GM19035 (cell line): ENCODE results near the gene EVI2B.
A peak's percentile ranks its signal among the peaks of the same experiment; 100 is the strongest.
"Not testable (repeated sequence)": the region's sequence is repeated elsewhere in the genome, so short reads cannot be mapped to it uniquely, and the experiment has no call there.

Experiments used
- ATAC-seq: cut with Tn5 transposase; IDR thresholded peaks from one replicate; pipeline ENCODE4 v1.9.1; 2021; ENCODE audit not compliant: unreplicated experiment

Gene EVI2B, protein sequence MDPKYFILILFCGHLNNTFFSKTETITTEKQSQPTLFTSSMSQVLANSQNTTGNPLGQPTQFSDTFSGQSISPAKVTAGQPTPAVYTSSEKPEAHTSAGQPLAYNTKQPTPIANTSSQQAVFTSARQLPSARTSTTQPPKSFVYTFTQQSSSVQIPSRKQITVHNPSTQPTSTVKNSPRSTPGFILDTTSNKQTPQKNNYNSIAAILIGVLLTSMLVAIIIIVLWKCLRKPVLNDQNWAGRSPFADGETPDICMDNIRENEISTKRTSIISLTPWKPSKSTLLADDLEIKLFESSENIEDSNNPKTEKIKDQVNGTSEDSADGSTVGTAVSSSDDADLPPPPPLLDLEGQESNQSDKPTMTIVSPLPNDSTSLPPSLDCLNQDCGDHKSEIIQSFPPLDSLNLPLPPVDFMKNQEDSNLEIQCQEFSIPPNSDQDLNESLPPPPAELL

DNA sequence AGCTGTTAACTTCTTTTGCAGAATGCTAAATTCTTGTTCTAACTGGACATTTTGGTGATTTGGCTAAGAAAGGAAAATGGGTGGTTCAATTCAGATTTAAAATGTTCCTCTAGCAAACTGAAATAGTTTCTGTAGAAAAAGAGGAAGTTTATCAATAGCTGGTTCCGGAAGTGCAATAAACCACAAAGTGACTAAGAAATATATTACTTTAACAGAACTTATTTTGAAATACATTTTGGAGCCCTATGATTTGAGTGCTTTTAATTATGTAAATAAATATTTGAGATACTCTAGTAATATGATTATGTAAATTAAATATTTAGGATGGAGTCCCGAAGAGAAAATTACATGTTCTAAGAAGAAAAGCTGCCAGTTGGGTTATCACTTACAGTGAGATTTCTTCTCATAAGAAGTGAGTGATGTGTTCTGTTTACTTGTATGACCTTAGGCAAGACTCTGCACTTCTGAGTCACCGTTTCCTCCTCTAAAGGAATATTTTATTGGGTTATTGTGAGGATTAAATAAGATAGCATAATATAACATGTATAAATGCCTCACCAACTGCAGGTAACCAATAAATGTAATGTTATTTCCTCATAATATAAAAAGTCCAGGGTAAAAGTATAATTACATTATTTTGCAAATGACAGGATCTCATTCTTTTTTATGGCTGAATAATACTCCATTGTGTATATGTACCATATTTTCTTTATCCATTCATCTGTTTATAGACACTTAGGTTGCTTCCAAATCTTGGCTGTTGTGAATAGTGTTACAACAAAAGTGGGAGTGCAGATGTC lies at the start of gene EVI2B:
Gene EVI2B (minus strand): TSS at position 73 of the 800 bp plus-strand sequence. CDS start 8,445 bp downstream, outside the sequence.
- peak; percentile 37 for ATAC-seq

DNA sequence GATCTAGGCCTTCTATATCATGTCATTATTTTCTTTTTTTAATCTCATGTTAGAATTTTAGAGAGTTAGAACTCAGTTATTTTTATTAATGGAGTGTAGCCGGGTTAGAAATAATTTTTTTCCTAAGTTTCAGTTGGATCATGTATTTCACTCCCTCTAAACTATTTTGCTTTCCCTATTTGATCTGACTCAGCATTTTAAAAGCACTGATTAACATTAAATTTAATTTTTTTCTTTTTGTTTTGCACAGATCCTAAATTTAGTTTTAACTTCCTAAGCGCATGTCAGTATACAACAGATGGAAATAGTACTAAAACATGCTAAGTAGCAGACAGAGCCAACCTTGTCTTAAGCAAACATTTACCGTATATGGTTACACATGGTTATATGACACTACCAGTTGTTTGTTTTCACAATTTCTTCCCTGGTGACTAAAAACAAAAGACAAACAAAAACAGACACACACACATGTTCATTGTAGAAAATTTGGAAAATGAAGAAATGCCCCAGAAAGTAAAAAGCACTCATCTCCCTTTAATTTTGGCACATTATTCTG lies 44.1 kb upstream of the EVI2B start:
- ATAC-seq, result no peak

DNA sequence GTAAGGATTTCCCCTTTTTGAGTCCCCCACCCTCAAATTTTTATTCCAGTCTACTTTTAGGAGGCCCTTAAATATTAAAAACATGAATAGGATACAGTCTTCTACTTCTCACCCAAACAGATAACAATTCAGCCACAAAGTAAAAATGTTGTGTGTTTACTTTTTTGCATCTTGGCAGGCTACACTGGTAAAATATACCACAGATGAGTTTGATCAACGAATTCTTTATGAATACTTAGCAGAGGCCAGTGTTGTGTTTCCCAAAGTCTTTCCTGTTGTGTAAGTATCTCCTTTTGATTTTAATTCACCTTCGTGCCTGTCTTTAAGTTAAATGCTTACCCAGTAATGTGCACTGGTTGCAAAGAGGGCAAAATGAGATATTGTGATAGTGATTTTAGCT lies 43.2 kb upstream of the EVI2B start:
- no peak for ATAC-seq

DNA sequence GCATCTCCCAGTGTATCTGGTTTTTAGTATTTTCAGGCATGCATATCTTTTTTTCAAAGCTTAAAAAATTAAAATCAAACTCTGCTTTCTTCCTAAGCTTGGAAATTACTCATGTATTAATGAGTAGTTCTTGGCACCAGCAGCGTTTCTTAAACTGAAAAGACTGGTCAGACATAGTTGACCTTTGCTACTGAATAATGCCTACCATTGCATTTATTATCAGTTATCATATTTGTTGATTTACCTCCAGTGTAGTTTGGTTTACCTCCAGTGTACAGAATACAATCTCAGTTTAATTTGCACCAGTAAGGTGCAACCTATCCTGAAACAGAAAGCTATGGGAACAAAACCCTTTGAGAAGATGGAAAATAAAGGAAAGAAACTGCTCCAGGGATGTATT lies 42.1 kb upstream of the EVI2B start:
- no peak for ATAC-seq

DNA sequence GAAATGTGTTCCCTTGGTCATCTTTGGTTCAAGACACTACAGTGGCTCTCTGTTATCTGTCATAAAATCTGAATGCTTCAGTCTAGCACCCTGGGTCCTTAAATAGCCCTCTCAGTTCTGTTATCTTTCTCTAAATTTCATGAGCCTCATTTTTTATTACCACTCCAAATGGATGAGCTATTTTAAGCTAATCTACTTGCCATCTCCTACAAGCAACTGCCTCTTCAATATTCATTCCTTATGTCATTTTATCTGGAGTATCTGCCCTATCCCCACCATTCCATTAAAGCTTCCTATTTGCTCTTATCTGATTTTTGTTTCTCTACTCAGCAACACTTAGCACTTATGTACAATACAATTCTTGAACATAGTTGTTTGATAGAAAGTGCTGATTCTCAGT lies 35.6 kb upstream of the EVI2B start:
- no peak for ATAC-seq

DNA sequence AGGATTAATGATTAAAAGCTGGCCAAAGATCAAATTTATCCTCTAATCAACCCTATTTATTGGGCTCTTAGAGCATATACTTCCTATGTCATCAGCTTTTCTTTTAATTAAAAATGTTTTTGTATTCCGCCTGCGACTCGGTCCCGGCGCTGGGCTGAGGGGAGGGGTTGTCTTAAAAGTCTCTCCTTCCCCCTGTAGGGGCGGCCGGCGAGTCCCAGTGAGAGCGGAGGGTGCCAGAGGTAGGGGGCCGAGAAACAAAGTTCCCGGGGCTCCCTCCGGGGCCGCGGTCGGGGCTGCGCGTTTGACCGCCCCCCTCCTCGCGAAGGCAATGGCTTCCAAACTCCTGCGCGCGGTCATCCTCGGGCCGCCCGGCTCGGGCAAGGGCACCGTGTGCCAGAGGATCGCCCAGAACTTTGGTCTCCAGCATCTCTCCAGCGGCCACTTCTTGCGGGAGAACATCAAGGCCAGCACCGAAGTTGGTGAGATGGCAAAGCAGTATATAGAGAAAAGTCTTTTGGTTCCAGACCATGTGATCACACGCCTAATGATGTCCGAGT lies 31.4 kb upstream of the EVI2B start:
- ATAC-seq, result not testable (repeated sequence)

DNA sequence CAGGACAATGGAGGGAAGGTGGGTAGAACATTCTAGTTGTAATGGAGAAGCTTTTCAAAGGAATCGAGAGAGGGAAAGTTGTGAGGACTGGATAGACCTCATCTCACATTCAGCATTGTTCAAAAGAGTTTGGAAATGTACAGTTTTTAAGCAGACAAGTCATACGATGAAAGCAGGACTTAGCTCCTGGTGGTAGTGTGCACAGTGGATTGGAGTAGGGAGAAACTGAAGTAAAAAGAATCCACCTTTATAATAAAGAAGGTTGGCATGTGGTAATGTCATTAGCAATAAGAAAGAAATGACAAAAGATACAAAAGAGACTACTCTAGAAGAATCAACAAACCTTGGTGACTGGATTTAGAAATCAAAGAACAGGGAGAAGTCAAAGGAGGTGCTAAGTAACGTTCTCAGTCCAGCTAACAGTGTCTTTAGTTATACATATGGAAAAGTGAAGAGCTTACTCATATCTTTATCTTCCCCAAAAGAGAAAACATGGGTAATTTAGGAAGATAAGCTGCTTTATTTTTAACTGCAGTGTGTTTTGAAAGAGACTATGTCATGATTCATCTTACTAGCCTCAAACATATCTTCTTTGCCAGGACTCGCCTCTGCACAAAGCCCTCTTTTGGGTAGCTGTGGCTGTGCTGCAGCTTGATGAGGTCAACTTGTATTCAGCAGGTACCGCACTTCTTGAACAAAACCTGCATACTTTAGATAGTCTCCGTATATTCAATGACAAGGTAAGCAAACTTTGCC lies 26.2 kb upstream of the EVI2B start:
- no peak for ATAC-seq

DNA sequence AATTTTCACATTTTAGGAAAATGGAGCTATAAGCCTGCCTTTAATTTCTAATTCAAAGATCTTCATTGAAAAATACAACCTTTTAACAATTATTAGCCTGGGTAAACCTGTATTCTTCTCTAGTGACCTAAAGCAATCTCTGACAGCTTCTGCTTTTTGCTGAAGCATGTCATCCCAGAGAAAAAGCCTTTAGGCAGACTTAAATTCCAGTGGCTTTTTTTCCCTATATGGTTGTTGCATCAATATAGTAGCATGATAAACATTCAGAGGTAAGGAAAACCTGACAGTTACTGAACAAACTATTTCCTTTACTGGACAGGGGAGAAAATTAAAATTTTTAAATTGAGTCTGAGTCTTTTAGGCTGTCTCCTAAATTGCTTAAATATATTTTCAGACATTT lies 15.4 kb upstream of the EVI2B start:
- ATAC-seq, result no peak

DNA sequence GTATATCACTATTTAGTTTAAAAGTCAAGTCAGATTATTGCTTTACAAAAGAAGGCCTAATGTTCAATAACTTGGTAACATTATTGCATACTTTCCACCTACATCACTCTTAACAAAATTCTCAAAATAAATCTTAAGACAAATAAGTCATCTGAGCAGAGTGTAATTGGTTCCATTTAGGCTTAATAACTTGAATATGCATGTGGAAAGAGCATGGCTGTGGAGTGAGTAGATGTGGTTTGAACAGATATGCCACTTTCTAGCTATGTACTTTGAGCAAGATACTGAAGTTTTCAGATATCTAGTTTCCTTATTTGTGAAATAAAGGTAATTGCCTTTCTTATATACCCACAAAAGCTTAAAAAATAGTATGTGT lies 14.3 kb upstream of the EVI2B start:
- ATAC-seq, result no peak

DNA sequence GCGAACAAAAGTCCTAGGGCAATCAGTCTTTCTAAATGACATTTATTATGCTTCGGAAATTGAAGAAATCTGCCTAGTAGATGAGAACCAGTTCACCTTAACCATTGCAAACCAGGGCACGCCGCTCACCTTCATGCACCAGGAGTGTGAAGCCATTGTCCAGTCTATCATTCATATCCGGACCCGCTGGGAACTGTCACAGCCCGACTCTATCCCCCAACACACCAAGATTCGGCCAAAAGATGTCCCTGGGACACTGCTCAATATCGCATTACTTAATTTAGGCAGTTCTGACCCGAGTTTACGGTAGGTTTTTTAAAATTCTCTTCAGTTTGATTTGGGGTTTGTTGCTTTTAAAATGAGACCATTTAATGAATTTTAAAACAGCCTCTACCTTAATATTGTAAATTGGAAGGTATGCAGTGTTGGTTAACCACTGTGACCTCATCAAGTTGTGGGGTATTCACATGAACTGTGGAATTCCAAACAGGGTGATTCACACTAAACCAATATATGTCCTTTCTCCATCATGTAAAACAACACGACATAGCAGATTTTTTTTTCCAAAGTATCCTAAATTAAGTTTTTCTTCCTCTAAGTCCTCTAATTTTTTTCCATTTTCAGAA lies 13.8 kb upstream of the EVI2B start:
- ATAC-seq, result no peak

DNA sequence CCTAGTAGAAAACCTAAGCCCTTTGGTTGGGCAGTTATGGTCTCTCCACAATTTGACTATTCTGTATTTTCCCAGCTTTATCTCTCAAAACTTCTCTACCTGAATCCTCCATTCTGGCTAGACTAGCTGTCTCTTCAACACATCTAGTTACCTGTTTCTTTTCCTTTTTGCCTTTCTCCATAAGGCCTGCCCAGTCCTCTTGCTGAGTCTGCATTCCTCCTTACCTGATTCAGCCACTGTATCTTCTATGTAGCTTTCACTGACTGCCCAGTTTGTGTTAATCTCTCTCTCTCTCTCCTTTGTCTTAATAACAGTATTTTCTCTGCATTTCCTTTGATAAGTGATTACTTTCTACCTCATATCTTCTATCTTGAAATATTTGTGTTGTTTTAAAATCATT lies 9.7 kb upstream of the EVI2B start:
- no peak for ATAC-seq

DNA sequence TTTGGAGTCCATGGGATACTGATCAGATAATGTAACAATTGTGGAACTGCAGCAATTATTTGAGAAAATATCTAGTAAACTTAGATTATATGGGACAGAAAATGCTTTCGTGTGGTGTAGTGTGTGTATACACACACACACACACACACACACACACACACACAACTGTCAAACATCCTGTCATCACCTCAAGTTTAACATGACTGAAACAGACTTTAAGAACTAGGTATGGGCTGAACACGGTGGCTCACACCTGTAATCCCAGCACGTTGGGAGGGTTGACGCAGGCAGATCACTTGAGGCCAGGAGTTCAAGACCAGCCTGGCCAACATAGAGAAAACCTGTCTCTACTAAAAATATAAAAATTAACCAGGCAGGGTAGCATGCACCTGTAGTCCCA lies 8.1 kb upstream of the EVI2B start:
- ATAC-seq, result no peak

DNA sequence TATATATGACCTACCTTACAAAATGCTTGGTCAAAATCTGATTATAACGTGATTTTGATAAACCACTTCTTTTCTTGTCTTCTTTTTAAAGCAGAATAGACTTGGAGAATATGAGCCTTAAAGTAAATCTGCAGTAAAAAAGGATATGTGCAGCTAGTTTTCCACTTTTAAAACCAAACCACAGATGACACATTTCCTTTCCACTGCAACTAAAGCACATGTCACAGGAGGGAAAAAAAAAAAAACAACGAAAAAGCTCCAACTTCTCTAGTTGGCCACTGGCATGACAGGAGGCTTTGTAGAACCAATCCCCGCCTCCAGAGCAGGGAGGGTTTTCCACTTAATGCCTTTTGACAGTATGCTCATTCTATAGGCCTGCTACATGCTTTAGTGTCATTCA lies 7.6 kb upstream of the EVI2B start, which contains the start of gene EVI2A:
Gene EVI2A (minus strand): TSS at position 142 of the 400 bp plus-strand sequence. CDS start 2,609 bp downstream, outside the sequence.
- ATAC-seq, result no peak

DNA sequence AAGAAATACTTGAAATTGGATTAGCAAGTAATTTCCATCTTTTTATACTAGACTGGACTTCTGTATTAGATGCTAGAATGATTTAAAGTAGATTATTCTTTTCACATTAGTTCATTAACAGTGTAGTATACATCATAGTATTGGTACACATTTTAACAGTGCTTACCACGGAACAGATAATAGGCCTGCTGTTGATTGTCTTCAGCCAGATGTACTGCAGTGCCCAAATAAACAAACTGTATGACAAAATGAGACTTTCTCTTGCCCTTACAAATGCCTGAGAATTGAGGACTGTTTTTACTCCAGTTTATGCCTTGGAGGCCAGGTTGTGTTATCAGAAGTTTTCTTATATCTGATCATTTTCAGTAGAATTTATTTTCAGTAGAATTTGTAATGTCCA lies 6.9 kb upstream of the EVI2B start:
- ATAC-seq, result no peak

DNA sequence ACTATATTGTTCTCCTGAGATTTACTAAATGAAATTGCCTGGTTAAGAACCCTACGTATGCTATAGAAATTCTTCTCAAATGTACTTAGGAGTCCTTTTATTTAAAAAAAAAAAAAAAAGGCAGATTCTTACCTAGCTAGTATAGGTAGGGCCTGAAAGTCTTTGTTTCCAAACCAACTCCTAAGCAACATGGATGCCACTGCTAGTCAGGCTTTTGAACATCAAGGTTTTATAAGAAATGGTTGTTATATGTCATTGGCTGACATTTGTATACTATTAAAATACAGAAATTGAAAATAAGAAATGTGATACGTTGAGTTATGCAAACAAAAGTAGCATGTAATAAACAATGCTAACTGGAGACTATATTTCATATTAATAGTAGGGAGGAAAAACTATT lies 6.4 kb upstream of the EVI2B start:
- ATAC-seq, result no peak

DNA sequence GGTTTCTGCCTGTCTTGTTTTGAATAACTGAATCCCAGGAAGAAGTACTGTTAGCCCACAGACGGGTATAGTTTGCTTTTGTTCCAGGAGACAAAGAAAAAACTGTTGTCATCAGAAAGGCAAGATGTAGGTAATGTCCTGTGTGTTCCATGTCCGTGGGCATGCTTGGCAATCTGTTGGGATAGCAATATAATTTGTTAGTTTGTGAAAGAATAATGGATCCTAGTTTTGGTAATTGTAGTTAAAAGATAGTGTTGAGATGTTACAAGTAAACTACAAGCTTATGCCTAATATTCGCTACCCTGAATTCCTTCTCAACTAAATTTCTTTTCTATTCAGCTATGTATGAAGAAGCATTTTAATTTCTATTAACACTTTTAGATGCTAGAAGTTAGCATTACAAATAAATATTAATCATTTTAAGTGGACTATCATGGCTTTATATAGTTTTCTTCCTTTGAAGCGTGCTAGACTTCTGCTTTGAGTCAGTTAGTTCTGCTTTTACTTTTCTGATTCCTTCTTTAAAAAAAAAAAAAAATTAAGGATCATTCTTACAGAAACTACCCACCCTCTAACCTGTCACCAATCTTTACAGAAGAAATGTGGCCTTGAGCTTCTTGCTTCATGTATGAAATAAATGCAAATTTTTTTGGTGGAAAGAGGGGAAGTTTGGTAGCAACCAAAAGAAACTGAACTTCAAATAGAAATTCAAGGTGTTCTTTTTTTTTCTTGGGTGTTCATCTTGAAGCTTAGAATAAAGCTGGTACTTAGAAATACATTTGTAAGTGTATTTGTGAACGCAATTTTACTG lies 5.2 kb upstream of the EVI2B start:
- peak; percentile 37 for ATAC-seq

DNA sequence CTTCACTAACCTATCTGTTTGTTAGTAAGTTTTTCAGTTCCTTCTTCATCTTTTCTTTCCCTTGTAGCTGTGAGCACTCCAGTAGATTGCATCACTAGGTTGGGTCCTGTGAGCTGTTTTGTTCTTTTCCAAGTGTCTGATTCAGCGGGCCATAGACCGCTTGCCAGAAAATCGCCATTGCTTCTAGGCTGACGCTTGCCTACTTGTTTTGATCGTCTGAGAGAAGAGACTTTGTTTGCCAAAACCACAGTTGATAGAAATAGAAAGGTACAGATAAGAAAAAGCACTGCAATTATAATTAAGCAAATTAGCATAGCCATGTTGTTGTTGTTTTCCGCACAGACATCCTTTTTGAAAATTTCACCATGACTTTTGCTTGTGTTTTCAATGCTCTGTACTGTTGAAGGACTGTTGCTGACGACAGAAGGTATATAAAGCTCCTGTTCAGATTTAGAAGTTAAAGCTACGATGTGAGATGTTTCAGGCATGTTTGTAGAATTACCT lies 4.5 kb upstream of the EVI2B start:
- ATAC-seq, result no peak

DNA sequence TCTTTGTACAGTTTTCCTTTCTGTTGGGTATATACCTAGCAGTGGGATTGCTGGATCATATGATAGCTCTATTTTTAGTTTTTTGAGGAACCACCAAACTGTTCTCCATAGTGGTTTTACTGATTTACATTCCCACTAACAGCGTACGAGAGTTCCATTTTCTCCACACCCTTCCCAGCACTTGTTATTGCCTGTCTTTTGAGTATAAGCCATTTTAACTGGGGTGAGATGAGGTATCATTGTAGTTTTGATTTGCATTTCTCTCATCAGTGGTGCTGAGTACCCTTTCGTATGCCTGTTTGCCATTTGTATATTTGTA lies 887 bp upstream of the EVI2B start:
- ATAC-seq, result no peak

DNA sequence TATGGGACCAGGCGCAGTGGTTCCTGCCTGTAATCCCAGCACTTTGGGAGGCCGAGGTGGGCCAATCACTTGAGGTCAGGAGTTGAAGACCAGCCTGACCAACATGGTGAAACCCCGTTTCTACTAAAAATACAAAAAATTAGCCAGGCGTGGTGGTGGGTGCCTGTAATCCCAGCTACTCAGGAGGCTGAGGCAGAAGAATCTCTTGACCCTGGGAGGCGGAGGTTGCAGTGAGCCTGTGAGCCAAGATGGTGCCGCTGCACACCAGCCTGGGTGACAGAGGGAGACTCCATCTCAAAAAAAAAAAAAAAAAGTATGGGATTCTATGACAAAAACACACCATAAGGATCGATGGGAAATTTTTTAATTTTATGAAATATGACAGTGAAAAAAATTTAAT lies 1.6 kb downstream of the EVI2B start:
- not testable (repeated sequence) for ATAC-seq
